WI38 (cell line): ENCODE results near the gene ADAMTS5.

Experiments
- H3K4me3 ChIP-seq: 2 replicates; pipeline ENCODE4 v1.5.1; 2011; ENCODE audit warnings: low read depth, mild to moderate bottlenecking, control low read depth, low read length
- TF ChIP-seq, protein P1 (sequence below): IDR thresholded peaks from 2 replicates; pipeline ENCODE4 v1.5.1; 2012; ENCODE audit warnings: low read depth, mild to moderate bottlenecking, control low read depth, low read length

Gene ADAMTS5

DNA sequence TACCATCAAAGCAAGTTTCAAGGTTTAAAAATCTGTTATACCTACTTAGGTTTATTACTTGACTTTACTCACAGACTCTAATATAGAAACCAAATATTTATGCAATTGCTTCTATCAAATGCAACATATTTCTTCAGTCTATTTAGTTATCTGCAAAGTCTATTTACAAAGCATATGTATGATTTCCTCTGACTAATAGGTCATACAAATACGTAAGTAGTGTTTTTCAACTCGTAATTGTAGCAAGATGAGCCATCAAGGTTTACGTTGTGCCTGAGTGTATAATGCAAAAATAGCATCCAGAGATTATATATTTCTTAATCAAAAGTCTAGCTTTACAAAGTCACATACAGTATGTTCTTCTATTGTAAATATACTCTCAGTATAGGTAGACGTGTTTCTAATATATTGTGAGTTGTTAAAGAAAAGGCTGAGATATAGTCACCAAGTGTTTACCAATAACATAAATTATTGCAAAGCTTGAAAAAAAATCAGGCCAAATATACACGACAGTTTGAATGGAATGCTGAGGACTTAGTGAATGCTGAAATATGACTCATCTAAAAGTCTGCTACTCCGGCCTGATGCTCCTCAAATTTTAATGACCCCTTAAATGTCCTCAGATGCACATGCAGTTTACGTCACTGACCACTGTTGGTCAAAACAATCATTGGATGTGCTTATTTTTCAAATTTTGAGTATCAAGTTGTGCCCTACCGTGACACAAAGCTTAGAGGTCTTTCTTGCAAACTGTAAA is 48.4 kb downstream of the ADAMTS5 start:
- TF ChIP-seq, protein P1, sequence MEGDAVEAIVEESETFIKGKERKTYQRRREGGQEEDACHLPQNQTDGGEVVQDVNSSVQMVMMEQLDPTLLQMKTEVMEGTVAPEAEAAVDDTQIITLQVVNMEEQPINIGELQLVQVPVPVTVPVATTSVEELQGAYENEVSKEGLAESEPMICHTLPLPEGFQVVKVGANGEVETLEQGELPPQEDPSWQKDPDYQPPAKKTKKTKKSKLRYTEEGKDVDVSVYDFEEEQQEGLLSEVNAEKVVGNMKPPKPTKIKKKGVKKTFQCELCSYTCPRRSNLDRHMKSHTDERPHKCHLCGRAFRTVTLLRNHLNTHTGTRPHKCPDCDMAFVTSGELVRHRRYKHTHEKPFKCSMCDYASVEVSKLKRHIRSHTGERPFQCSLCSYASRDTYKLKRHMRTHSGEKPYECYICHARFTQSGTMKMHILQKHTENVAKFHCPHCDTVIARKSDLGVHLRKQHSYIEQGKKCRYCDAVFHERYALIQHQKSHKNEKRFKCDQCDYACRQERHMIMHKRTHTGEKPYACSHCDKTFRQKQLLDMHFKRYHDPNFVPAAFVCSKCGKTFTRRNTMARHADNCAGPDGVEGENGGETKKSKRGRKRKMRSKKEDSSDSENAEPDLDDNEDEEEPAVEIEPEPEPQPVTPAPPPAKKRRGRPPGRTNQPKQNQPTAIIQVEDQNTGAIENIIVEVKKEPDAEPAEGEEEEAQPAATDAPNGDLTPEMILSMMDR = no peak

DNA sequence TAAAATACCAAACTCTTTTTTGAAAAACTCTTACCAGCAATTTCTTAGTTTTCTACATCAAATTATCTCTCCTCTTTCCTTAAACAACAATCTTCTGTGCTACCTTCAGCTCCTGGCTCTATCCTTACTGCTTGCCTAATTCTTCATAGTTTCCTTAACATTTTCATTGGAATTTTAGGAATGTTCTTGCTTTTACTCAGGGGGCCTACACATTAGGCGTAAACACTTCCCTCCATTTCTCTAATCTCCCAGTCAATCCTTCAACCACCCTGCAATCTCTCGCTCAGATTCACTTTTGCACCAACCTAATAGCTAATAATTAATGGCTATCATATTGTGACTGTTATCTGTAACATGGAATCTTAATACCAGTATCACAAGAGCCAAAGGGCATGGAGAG is 50.1 kb downstream of the ADAMTS5 start:
- no peak overlapping the region for H3K4me3 ChIP-seq
- TF ChIP-seq, protein P1 = no peak

More for the DNA sequence above, 48.4 kb downstream of the ADAMTS5 start:
- no peak overlapping the region for H3K4me3 ChIP-seq

DNA sequence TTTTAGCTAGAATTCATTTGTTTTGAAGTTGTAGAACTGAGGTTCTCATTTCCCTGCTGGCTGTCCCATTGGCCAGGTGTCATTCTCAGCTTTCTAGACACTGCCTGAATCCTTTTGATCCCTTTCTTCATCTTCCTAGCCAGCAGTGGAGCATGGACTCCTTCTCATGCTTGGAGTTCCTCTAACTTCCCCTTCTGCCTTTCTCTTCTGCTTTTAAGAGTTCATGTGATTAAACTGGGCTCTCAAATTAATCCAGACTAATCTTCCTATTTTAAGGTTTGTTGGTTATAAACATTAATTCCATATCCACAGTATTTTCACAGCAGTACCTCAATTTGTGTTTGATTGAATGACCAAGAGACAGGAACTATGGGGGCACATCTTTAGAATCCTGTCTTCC is 52.3 kb downstream of the ADAMTS5 start:
- TF ChIP-seq, protein P1 = no peak
- H3K4me3 ChIP-seq = no peak overlapping the region

DNA sequence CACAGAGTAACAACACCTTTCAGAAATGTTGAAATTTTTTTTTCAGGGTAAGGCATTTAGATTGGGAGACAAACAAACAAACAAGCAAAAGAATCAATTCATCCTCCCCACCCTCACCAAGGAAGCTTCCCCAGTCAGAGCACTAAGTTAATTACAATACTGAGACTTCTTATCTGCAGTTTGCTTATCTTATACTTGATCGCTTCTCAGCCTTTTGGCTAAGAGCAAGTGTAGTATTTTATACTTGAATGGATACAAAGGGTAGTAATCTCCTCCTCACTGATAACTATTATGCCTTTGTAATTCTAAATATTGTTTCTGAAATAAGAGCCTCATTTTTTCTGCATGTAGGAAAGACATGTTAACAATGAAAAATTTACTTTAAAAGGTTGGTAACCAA is 54.4 kb downstream of the ADAMTS5 start:
- TF ChIP-seq, protein P1 = no peak

DNA sequence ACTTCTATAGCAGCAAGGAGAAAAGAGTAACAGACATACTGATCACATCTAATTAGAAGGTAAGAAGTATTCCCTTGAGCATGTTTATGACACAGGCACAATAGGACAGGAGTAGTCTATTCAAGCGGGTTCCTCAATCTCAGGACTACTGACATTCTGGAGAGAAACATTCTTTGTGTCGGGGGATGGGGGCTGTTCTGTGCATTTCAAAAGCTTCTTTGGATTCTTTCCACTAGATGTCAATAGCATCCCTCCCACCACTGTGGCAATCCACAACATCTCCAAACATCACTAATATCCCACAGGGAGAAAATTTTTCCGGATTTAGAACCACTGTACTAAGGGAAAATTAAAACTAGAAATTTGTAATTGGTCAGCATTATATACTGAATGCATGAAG is 56.9 kb downstream of the ADAMTS5 start:
- no peak overlapping the region for H3K4me3 ChIP-seq

More for the DNA sequence above, 54.4 kb downstream of the ADAMTS5 start:
- H3K4me3 ChIP-seq = no peak overlapping the region

DNA sequence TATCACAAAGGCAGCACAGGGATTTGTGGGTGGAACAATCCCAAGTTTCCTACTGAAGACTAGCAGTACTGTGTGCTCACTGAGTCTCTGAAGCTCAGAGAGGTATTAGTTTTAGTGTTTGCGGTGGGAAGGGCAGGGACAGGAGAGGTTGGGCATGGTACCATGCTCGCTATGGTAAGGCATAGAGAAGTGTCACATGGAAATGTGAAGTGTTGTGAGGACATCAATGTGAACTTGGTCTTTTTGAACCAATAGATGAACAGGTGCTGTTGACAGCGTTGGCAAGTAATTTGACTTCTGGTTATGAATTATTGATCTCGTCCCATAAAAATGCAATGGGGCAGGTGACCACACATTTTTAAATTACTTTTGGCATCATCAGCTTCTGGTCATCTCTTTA is 65.9 kb downstream of the ADAMTS5 start:
- no peak overlapping the region for H3K4me3 ChIP-seq
- TF ChIP-seq, protein P1 = no peak

More for the DNA sequence above, 56.9 kb downstream of the ADAMTS5 start:
- TF ChIP-seq, protein P1 = no peak

DNA sequence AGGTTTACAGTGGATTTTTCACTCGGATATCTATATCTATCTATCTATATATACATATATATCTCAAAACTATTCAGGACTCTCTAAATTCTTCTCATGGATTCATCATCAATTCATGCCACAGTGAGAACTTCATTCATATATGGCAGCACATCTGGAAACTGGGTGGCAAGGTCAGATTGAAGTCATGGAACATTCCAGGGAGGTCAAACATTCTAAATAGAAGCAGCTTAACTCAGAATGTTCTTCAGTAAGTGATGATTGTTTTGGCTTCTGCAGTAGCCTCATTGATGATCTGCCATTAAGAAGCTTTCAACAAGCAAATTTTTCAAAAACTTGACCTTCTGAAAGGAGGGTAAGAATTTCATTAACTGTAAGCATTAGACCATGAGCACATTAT is 74.7 kb downstream of the ADAMTS5 start:
- TF ChIP-seq, protein P1 = no peak
- no peak overlapping the region for H3K4me3 ChIP-seq
